ENCODE results near the gene SLC6A9.

GRCh38 chr1:43976890-43977289 lies 54.4 kb downstream of the SLC6A9 start:
- TF ChIP-seq ZNF384 (IDR thresholded peaks at IDR 0.05) (no peak), ELF4 (IDR thresholded peaks at IDR 0.05) (no peak), HDGF (IDR thresholded peaks at IDR 0.05; ENCODE audit: borderline replicate concordance) (no peak), FOXA1 (IDR thresholded peaks at IDR 0.05) (no peak)
